ENCODE data around the gene CAPN11. TPM values are rescaled to one million over a fixed set of nuclear protein-coding genes. Genes with fewer than 3 reads are reported as not detected.

CAPN11 gene
- total and polyA plus RNA-seq, 4 donors, result 0.08 to 0.19 (median 0.09) TPM; not detected in 1

DNA sequence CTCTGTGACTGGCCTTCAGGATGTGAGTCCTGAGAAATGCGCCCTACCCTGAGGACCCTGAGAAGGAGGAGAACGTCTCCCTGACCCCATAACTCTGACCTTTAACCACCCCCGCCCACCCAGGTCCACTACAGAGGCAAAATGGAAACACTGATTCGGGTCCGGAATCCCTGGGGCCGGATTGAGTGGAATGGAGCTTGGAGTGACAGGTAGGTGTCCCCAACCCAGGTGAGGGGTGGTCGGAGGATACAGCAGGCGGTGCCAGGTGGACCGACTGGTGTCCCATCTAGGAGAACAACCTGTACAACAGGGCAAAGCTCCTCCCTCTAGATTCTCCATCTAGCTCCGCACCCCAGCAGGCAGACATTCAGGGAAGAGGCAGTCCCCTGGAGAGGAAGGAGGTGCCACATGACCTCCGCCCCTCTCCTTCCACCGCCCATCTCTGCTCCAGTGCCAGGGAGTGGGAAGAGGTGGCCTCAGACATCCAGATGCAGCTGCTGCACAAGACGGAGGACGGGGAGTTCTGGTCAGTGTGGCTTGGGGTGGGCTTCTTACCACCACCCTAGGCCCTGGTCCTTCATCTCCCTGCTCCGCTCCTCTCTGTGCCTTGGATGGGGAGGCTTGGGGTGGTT, 17.6 kb downstream of the CAPN11 start:
- H3K4me3 ChIP-seq (ENCODE audit: low read depth in 1 of 3, low read length in 3 of 3), result no peak overlapping the region
- TF ChIP-seq FOXA1 (IDR thresholded peaks at IDR 0.05), result no peak
- DNase-seq (ENCODE audit: low spot score), result no peak
- no peaks in the 10 kb centered on the region for H3K27me3 ChIP-seq (ENCODE audit: control insufficient read depth in 4 of 4, insufficient read depth in 4 of 4, low read length in 3 of 4)
- H3K9me3 ChIP-seq (ENCODE audit: control insufficient read depth in 4 of 4, low read length in 3 of 4), result no peaks in the 10 kb centered on the region
- H3K36me3 ChIP-seq (ENCODE audit: control insufficient read depth in 4 of 4, insufficient read depth in 3 of 4, low read depth in 1 of 4, low read length in 3 of 4), result no peaks in the 10 kb centered on the region
- 84% methylated on average over 15 of the region's 15 CpGs for WGBS
- no peak overlapping the region for H3K9ac ChIP-seq (ENCODE audit: low read depth in 1 of 2, low read length in 2 of 2)
- no peak overlapping the region for H3K27ac ChIP-seq (ENCODE audit: low read depth in 1 of 2, low read length in 2 of 2)
- peaks cover 0 to 8% (median 5%) of the 10 kb centered on the region in 4 donors for H3K4me1 ChIP-seq (ENCODE audit: control insufficient read depth in 4 of 4, insufficient read depth in 4 of 4, low read length in 3 of 4)

DNA sequence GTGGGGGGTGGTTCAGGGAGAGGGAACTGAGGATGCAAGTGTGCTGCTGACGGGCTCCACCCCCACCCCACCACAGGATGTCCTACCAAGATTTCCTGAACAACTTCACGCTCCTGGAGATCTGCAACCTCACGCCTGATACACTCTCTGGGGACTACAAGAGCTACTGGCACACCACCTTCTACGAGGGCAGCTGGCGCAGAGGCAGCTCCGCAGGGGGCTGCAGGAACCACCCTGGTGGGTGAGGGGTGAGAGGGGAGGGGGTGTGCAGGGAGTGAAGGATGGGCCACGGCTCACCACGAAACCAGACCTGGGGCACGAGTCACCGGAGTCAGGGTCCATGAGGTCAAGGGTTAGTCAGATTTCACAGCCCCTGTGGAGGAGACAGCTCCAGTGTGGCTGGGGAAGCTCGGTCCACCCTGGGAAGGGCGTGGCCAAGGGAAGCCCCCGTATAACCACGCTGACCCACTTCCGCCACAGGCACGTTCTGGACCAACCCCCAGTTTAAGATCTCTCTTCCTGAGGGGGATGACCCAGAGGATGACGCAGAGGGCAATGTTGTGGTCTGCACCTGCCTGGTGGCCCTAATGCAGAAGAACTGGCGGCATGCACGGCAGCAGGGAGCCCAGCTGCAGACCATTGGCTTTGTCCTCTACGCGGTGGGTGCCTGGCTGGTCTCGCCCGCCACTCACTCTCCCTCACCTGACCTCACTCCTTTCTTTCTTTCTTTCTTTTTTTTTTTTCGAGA, 18.3 kb downstream of the CAPN11 start:
- no peak overlapping the region for H3K4me3 ChIP-seq (ENCODE audit: low read depth in 1 of 3, low read length in 3 of 3)
- no peak for TF ChIP-seq NR2F2 (IDR thresholded peaks at IDR 0.05)
- no peak for TF ChIP-seq HNF4G (IDR thresholded peaks at IDR 0.05)
- no peak for TF ChIP-seq RXRA (IDR thresholded peaks at IDR 0.05)
- TF ChIP-seq RAD21 (IDR thresholded peaks at IDR 0.05), result no peak
- no peak for TF ChIP-seq JUND (IDR thresholded peaks at IDR 0.05)
- TF ChIP-seq TAF1 (conservative IDR thresholded peaks at IDR 0.05), result no peak
- TF ChIP-seq GABPA (IDR thresholded peaks at IDR 0.05 in 1 of 2, conservative IDR thresholded peaks at IDR 0.05 in 1 of 2), result no peak
- TF ChIP-seq, protein P1, sequence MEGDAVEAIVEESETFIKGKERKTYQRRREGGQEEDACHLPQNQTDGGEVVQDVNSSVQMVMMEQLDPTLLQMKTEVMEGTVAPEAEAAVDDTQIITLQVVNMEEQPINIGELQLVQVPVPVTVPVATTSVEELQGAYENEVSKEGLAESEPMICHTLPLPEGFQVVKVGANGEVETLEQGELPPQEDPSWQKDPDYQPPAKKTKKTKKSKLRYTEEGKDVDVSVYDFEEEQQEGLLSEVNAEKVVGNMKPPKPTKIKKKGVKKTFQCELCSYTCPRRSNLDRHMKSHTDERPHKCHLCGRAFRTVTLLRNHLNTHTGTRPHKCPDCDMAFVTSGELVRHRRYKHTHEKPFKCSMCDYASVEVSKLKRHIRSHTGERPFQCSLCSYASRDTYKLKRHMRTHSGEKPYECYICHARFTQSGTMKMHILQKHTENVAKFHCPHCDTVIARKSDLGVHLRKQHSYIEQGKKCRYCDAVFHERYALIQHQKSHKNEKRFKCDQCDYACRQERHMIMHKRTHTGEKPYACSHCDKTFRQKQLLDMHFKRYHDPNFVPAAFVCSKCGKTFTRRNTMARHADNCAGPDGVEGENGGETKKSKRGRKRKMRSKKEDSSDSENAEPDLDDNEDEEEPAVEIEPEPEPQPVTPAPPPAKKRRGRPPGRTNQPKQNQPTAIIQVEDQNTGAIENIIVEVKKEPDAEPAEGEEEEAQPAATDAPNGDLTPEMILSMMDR (IDR thresholded peaks at IDR 0.05; ENCODE audit: low read depth, low read length, missing input control), result no peak
- no peak for TF ChIP-seq FOXA2 (IDR thresholded peaks at IDR 0.05)
- no peak for TF ChIP-seq FOXA1 (IDR thresholded peaks at IDR 0.05)
- H3K9me3 ChIP-seq (ENCODE audit: control insufficient read depth in 4 of 4, low read length in 3 of 4), result no peaks in the 10 kb centered on the region
- H3K27ac ChIP-seq (ENCODE audit: low read depth in 1 of 2, low read length in 2 of 2), result no peak overlapping the region
- peaks cover 0 to 8% (median 5%) of the 10 kb centered on the region in 4 donors for H3K4me1 ChIP-seq (ENCODE audit: control insufficient read depth in 4 of 4, insufficient read depth in 4 of 4, low read length in 3 of 4)
- 76% methylated on average over 24 of the region's 24 CpGs for WGBS
- H3K27me3 ChIP-seq (ENCODE audit: control insufficient read depth in 4 of 4, insufficient read depth in 4 of 4, low read length in 3 of 4), result no peaks in the 10 kb centered on the region
- DNase-seq (ENCODE audit: low spot score), result no peak
- H3K9ac ChIP-seq (ENCODE audit: low read depth in 1 of 2, low read length in 2 of 2), result no peak overlapping the region
- no peaks in the 10 kb centered on the region for H3K36me3 ChIP-seq (ENCODE audit: control insufficient read depth in 4 of 4, insufficient read depth in 3 of 4, low read depth in 1 of 4, low read length in 3 of 4)

GRCh38 chr6:44177691-44178423, 19.2 kb downstream of the CAPN11 start:
- Histone ChIP-seq H3K4me1 (ENCODE audit: control insufficient read depth in 4 of 4, insufficient read depth in 4 of 4, low read length in 3 of 4) (peaks cover 0 to 6% (median 2%) of the 10 kb centered on the region in 4 donors), H3K27me3 (ENCODE audit: control insufficient read depth in 4 of 4, insufficient read depth in 4 of 4, low read length in 3 of 4) (no peaks in the 10 kb centered on the region), H3K4me3 (ENCODE audit: low read depth in 1 of 3, low read length in 3 of 3) (no peak overlapping the region), H3K36me3 (ENCODE audit: control insufficient read depth in 4 of 4, insufficient read depth in 3 of 4, low read depth in 1 of 4, low read length in 3 of 4) (no peaks in the 10 kb centered on the region), H3K9ac (ENCODE audit: low read depth in 1 of 2, low read length in 2 of 2) (no peak overlapping the region), H3K27ac (ENCODE audit: low read depth in 1 of 2, low read length in 2 of 2) (peak overlapping the region in 1 of 2 donors; percentile 37), H3K9me3 (ENCODE audit: control insufficient read depth in 4 of 4, low read length in 3 of 4) (no peaks in the 10 kb centered on the region)
- TF ChIP-seq HNF4A (conservative IDR thresholded peaks at IDR 0.05), result no peak
- peak; percentile 96 for TF ChIP-seq NR2F2 (IDR thresholded peaks at IDR 0.05)
- TF ChIP-seq RAD21 (IDR thresholded peaks at IDR 0.05), result peak in 1 of 2 donors; percentile 12
- peak; percentile 24 for TF ChIP-seq SP1 (IDR thresholded peaks at IDR 0.05)
- WGBS, result 87% methylated on average over 13 of the region's 13 CpGs
- DNase-seq (ENCODE audit: low spot score), result no peak

Measured in liver (tissue), 9 donors.